HG02678 (cell line): ENCODE measurements around the gene MX2.
A peak's percentile ranks its signal among the peaks of the same experiment; 100 is the strongest.

ENCODE experiments used
- ATAC-seq: cut with Tn5 transposase; IDR thresholded peaks from one replicate; pipeline ENCODE4 v1.9.1; 2021; ENCODE audit warnings: mild to moderate bottlenecking, moderate library complexity; ENCODE audit not compliant: unreplicated experiment

The MX2 gene

DNA sequence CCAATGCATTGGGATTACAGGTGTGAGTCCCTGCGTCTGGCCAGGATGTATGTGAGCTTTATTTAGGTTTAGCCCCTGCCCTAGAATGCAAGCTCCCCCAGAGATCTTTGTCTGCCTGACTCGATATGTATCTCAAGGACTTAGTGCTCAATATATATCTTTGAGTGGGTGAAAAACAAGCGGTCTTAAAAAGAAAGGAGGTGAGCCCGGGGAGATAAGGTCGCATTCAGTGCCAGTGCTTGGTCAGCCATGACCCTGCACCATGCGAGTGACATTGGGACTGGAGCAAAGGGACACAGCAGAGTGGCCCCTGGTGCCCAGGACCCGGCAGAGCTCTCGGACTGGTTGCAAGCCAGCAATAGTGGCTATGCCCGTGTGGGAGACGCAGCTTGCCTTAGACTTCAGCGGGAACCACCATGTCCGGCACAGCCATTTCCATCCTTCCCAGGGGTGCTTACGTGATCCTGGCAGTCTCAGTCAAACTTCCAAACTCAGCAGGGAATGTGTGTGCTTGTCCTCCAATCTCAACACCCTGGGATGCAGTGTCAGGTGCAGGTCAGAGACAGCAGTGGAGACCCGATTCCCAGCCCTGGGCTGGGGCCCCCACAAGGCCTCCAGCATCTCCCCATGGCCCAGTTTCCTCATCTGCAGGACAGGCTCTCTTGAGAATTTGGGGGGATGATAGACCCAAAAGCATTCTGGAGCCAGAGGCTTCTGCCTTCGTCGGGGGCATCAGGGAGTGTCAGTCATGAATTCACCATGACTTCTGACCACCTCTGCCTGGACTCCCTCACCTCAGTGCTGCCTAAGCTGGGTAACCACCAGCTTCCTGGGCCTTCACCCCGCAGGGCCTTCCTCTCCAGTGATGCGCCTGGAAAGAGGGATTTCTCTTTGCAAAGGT, 1.8 kb downstream of the MX2 start:
- no peak for ATAC-seq

GRCh38 chr21:41364308-41364707, 2.5 kb downstream of the MX2 start:
- ATAC-seq = no peak

GRCh38 chr21:41365377-41366107, 3.7 kb downstream of the MX2 start:
- ATAC-seq = no peak

GRCh38 chr21:41366522-41367151, 4.8 kb downstream of the MX2 start:
- ATAC-seq = no peak

- peak; percentile 9 for ATAC-seq
These were observed 5.6 kb downstream of the MX2 start for GRCh38 chr21:41367301-41367944.

DNA sequence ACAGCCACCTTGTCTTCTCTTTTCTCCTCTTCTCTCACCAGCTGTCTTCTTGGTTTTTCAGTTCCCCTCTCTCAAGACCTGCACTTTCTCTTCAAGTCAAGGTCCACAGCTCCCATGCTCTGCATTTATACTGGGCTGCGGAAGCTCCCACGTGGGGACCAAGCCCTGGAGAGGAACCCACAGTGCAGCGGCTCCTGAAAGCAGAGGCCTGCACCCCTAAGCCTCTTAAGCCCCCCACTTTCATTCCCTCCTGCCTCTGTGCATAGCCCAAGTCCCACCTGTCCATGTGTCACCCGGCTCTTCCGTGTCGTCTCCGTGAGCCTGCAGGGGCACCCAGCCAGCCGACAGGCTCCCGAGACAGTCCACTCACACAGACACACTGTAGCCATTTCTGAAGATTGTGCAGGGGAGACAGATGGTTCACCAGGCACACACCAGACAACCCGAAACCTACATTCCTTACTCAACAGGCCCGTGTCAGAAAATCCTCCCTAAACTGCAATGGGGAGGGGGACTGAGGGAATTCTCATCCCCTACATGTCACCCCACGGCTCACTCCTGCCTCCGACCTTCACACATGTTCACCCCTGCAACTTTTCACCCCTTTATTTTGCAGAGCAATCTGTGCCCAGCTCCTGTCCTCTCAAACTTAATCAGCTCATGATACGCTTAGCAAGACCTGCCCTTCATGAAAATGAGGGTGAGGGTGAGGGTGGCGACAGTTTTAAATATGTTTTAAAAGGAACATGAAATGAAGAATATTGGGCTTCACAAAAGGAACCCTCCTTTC, 6.3 kb downstream of the MX2 start:
- ATAC-seq = peak; percentile 61

- no peak for ATAC-seq
These were observed 6.9 kb downstream of the MX2 start for GRCh38 chr21:41368735-41369104.

GRCh38 chr21:41369105-41369919, 7.5 kb downstream of the MX2 start:
- ATAC-seq = no peak

GRCh38 chr21:41369920-41370839, 8.4 kb downstream of the MX2 start:
- no peak for ATAC-seq

DNA sequence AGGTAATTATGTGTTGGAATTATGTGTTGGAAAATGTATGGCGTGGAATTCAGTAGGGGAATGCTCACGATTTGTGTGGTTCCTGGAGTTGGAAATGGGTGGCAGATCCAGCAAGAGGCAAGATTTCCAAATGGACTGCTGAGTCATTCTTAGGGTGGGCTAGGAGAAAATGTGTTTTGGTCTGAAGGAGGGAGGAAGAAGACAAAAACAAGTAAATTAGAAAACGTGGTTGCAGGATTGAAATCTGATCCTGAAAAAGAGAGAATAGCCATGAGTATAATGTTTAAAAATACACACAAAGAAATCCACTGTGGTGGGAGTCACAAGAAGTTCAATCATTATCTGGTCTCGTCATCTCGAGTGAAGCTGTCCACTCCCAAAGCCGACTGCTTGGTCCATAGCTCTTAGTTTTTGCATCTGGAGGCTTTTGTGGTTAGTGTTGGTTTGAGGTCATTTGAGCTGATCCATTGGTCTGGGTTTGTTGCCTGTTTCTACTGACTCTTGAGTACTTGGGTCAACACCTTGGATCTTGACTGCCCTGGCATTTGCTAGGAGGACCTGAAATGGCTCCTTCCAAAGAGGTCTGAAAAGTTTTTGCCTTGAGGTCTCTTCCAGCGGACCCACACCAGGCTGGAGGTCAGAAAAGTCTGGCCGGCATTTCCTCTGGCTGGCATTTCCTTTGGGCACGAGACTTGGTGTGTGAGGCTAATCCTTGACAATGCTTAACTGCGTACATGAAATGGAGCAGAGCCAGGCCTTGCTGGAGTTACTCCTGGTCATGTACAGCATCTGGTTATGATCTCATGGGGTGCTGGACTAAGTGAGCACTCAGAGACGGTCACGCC, 9.2 kb downstream of the MX2 start:
- no peak for ATAC-seq

DNA sequence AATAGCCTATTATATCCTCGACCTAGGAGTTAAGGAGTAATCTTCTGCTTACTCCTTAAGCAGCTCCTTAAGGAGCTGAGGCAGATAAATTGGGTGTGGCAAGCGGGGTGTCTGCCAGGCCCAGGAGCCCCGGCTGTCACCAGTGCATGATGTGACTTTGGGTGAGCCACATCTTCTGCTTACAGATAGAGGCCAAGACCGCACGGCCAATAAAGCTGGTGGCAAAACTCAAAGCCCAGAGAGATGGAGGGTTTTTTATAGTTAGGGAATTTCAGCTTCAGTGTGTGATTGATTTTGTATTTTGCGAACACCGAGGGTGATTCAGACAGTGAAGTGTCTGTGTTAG, 9.8 kb downstream of the MX2 start:
- ATAC-seq = no peak

DNA sequence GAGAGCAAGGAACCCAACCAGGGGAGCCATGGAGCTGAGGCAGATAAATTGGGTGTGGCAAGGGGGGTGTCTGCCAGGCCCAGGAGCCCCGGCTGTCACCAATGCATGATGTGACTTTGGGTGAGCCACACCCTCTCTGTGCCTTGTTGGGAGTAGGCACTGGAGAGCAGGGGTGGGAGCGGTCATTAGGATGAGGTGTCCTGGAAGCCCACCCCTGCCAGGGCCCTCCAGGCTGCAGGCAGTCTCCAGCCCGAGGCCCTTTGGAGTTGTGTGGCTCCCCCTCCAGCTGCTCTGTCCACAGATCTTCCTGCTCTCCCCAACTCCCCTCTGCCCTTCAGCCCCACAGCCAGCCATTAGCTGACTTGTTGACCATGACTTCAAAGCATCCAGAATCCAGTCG, 11.4 kb downstream of the MX2 start:
- no peak for ATAC-seq

GRCh38 chr21:41373763-41374162, 11.9 kb downstream of the MX2 start:
- ATAC-seq = no peak

DNA sequence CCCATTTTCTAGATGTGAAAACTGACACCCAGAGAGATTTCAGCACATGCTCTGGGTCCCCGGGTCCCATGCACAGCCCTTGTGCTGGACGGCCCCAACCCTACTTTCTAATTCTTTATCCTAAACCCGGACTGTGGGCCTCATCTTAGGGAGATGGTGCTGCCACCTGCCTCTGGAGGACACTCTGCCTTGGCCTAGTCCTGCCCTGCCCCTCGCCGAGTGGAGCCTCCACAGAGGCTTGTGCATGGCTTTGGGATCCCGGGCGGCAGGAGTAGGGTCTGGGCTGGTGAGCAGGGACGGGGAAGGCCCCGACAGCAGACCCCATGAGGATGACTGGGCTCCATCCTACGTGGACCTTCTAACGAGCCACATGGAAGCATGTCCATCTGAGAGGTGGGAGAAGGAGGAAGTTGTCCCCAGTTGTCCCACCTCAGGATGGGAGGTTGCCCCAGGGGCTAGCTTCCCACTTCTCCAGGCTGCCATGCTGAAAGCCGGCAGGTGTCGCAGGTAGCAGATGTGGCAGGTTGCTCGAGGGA, 12.4 kb downstream of the MX2 start:
- ATAC-seq = no peak

DNA sequence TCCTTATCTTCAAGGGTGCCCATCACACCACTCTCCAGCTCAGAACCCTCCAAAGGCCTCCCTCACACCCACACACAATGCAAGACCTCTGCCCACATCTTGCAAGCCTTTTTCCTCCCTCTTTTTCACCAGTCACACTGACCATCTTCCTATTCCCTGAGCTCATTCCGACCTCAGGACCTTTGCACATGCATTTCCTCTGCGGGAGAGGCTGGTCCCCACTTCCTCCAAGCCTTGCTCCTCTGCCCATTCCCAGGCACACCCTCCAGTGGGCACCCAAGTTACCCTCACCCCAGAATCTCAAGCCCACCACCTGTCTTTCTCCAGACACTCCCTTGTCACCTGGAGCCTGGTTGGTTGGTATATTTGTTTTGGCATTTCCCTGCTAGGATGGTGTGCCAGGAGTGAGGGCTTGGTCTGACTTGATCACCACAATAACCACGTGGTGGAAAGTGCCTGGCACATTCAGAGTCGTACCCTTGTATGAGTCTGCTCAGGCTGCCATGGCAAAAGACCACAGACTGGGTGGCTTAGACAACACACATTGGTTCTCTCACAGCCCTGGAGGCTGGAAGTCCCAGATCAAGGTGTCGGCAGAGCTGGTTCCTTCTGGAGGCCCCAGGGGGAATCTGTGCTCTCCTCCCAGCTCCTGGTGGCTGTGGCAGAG, 13.2 kb downstream of the MX2 start:
- ATAC-seq = no peak

DNA sequence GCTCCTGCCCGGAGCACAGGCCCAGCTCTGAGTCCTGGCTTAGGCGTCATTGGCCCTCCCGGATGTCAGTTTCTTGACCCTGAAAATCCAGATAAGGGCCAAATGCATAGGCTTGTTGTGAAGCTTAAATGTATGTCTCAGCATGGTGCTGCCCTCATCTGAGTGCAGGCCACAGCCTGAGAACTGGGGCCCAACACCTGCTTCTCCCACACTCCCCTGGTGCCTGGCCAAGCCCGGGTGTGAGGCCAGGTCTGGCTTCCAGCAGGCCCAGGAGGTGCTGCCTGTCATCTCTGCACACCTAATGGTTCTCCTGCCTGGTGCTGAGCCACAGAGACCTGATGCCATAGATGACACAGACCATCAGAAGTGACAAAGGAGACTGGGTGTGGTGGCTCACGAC, 14.0 kb downstream of the MX2 start:
- ATAC-seq = no peak

DNA sequence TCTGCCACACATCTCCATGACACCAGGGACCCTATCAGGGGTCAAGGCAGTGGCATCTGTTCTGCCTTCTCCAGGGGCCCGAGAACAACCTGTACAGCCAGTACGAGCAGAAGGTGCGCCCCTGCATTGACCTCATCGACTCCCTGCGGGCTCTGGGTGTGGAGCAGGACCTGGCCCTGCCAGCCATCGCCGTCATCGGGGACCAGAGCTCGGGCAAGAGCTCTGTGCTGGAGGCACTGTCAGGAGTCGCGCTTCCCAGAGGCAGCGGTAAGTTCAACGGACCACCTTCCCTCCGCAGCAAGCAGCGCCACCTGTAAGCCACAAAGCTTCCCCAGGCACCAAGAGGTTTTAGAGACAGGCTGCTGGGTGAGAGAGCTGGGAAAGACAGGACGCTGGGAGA, 15.9 kb downstream of the MX2 start:
- no peak for ATAC-seq
